NOMO-1 treated with dmso at 0.1 percent for 144 hours (cell line): Measurements from ENCODE around the gene DNAH2.
"Not testable (repeated sequence)": the region's sequence is repeated elsewhere in the genome, so short reads cannot be mapped to it uniquely, and the experiment has no call there.

Source experiments
- DNase-seq: peaks from one replicate; lab custom pipeline; 2025; ENCODE audit not compliant: unreplicated experiment; lab: John Stamatoyannopoulos, UW

The DNAH2 gene

DNA sequence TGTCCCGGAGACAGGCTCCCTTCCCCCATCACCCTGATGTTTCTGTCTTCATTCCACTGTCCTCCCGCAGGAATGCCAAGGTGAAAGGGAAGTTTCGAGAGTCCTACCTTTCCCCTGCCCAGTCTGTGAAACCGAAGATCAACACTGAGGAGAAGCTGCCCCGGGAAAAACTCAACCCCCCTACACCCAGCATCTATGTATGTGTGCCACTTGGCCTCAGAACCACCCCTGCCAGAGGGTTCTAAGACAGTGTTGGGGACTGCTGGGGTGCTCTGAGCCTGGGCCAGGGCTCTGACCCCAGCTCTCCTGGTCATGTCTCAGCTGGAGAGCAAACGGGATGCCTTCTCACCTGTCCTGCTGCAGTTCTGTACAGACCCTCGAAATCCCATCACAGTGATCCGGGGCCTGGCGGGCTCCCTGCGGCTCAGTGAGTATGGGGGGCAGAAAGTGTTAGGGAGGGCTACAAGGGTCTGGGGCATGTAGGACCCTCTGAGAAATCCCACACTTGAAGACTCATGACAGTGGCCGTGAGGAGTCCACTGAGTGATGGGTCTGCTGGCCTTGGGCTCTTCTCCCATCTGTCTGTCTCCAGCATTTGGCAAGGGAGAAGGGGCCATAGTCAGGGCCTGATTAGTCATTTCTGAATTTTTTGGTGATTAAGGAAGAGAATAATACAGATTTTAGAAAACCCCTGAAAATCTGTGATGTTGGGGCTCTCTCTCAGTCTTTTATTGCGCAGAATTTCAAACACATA, 132.4 kb downstream of the DNAH2 start:
- no peak for DNase-seq

- DNase-seq, result no peak
Observed at GRCh38 chr17:7850701-7851437, 133.3 kb downstream of the DNAH2 start.

DNA sequence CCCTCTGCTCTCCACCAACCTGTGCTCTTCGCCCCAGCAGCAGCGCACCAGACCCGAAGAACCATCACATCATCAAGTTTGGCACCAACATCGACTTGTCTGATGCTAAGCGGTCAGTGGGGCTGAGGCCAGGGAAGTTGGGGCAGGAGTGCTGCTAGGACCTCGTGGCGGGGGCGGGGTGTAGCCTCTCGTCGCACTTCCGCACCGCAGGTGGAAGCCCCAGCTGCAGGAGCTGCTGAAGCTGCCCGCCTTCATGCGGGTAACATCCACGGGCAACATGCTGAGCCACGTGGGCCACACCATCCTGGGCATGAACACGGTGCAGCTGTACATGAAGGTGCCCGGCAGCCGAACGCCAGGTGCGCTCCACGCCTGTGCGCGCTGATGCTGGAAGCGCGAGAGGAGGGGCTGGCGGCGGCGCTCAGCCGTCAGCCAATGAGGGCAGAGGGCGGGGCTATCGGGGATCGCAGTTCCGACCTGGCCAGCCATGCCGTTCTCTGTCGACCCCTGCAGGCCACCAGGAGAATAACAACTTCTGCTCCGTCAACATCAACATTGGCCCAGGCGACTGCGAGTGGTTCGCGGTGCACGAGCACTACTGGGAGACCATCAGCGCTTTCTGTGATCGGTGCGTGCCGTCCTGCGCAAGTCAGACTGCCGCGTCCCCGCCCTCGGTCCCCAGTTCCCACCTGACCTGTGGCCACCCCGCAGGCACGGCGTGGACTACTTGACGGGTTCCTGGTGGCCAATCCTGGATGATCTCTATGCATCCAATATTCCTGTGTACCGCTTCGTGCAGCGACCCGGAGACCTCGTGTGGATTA, 134.1 kb downstream of the DNAH2 start:
- DNase-seq, result peak; percentile 80

GRCh38 chr17:7852262-7852670, 134.7 kb downstream of the DNAH2 start:
- no peak for DNase-seq

DNA sequence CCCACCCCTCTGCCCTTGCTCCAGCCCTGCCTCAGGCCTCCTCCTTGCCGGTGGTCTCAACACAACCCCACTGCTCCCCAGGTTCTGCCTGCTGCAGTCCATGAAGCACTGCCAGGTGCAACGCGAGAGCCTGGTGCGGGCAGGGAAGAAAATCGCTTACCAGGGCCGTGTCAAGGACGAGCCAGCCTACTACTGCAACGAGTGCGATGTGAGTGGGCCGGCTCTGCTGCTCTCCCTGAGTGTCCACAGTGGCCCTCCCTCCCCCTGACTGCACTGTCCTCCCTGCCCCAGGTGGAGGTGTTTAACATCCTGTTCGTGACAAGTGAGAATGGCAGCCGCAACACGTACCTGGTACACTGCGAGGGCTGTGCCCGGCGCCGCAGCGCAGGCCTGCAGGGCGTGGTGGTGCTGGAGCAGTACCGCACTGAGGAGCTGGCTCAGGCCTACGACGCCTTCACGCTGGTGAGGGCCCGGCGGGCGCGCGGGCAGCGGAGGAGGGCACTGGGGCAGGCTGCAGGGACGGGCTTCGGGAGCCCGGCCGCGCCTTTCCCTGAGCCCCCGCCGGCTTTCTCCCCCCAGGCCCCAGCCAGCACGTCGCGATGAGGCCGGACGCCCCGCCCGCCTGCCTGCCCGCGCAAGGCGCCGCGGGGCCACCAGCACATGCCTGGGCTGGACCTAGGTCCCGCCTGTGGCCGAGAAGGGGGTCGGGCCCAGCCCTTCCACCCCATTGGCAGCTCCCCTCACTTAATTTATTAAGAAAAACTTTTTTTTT, 135.6 kb downstream of the DNAH2 start:
- no peak for DNase-seq

GRCh38 chr17:7853691-7854038, 136.1 kb downstream of the DNAH2 start:
- no peak for DNase-seq

- DNase-seq, result no peak
Observed at GRCh38 chr17:7854078-7854777, 136.7 kb downstream of the DNAH2 start.

GRCh38 chr17:7854851-7855659, 137.5 kb downstream of the DNAH2 start, which contains the start of gene TMEM88:
TMEM88 (plus strand) TSS chr17:7855066; CDS start chr17:7855075, 9 bp downstream.
- DNase-seq, result no peak

GRCh38 chr17:7855660-7856010, 138.1 kb downstream of the DNAH2 start:
- DNase-seq, result no peak

DNA sequence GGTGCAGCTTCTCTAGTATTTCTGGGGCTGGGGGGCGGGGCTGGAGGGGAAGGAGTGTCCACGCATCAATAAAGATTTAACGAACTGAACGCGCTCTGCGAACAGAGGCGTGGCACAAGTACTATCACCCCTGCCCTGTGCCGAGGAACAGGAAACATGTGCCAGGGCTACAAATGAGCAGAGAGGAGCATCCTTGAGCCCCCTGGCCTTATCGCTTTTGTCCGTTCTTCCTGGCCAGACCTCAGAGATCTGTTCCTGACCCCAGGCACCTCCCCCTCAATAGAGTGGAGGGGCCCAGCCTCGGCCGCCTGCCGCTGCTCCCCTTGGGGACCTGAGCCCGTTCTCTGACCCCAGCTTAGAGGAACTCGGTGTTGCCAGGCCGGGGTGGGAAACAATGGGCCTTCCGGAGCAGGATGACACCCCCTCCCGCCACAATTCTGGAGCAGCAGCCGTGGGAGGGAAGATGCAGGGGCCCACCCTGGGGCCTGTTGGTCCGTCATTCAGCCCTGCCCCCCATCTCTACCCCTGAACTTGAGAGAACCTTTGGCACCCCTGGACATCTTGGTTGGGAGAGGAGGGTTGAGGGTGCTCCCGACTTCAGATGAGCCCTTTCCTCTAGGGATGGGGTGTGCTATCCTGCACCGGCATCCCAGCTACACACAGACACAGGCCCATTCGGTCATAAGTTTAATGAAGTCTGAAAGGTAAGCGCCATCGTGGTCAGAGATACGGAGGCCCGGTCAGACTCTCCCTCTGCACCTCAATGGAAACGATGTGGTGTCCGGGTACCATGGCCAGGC, 138.7 kb downstream of the DNAH2 start:
- DNase-seq, result peak; percentile 57

DNA sequence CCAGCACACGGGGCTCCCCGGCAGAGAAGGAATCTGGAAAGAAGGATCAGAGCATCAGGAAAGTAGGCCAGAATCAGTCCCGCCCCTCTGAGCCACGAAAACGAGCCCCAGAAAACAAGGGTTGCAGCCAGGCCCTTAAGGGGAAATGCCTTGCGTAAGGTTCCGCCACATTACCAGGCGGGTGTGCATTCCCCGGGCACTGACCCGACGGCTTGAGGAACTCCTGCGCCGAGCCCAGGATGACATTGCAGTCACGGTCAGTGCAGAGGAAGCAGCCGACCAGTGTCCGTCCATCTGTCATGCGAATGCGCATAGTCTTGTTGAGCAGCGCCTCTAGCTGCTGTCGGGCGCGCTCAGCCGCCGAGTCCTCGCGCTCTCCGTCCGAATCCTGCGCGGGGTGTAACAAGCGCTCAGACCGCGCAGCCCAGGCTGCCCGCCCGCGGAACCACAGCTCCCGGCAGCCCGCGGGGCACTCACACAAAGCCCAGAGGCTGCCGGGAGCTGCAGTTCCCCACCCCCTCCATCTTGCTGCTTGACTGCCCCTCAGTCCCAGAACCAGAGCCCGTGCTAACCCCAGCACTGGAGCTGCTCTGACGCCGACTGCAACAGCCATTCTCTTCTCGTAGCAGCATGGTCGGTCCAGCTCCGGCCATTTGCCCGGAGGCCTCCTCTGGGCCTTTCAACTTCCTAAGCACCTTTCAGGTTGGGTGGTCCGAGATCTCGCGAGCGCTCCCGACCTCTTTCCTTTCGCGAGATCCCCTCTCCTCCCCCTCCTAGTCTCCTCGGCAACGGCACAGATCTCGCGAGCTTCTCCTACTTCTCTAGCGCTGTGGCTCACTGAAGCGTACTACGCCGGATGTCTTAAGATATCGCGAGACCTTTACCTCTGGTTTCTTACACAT, 139.5 kb downstream of the DNAH2 start, which contains the start of gene NAA38:
NAA38 (minus strand) TSS at position 749 of the 902 bp plus-strand sequence; CDS start at position 653, 96 bp downstream.
- peak; percentile 97 for DNase-seq

GRCh38 chr17:7857713-7858521, 140.4 kb downstream of the DNAH2 start, which contains the start of gene CYB5D1:
CYB5D1 (plus strand) TSS chr17:7858003; CDS start chr17:7858135, 132 bp downstream.
- DNase-seq, result peak; percentile 86

DNA sequence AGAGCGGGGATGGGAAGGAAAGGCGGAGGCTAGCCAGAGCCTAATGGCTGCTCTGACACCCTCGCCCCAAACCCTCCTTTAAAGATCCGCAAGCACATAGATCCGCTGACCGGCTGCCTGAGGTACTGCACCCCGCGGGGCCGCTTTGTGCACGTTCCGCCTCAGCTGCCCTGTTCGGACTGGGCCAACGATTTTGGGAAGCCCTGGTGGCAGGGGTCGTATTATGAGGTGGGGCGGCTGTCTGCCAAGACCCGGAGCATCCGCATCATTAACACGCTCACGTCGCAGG, 140.9 kb downstream of the DNAH2 start:
- no peak for DNase-seq

- DNase-seq, result no peak
Observed at GRCh38 chr17:7859028-7859427, 141.5 kb downstream of the DNAH2 start.

DNA sequence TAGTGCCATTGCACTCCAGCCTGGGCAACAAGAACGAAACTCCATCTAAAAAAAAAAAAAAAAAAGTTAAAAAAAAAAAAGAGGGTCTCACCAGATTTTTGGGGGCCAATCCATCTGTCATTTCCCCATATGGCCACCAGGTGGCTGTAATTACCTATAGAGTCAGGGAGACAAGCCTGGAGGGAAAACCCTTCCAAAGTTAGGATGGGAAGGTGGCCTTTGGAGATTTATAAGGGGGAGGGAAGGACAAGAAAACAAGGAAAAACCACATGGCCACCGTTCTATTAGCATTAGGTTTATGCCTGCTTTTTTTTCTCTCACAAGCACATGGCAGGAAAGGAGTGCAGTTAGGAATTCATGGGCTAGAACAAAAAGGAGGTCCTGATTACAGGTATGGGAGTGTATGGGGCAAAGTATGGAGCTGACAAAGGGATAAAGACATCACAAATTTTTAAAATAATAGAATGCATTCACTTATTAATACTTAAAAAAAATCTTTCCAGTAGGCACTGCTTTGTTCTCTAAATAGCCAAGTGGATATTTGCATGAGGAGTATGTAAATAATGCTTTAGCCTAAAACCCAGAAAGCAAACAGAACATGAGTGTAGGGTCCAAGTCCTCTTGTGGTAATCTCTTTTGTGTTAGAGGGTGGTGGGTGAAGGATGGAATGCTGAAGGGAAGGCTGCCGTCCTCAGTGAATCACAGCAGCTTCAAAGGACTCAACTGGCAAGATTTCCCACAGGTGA, 145.3 kb downstream of the DNAH2 start:
- no peak for DNase-seq

GRCh38 chr17:7864384-7864783, 146.8 kb downstream of the DNAH2 start:
- not testable (repeated sequence) for DNase-seq
